HEK293T (cell line): ENCODE data around the gene SPPL3.

Source experiments
- CTCF ChIA-PET: fragments of 350-600 bp; formaldehyde crosslinking; extraction: SDS; loops from one replicate; lab custom pipeline; 2021; ENCODE audit warnings: antibody characterized with exemption, inconsistent platforms; lab: Yijun Ruan, JAX
- POLR2A ChIA-PET: fragments of 350-600 bp; formaldehyde crosslinking; extraction: SDS; loops from one replicate; lab custom pipeline; 2020; ENCODE audit warnings: antibody characterized with exemption, inconsistent platforms; lab: Yijun Ruan, JAX
- DNase-seq: peaks from one replicate; pipeline ENCODE4 v3.0.0; 2012; ENCODE audit warnings: mixed read lengths; ENCODE audit errors: extremely low spot score
- ARNT ChIP-seq: fragments of 450-650 bp; IDR thresholded peaks from 2 replicates; pipeline ENCODE4 v1.6.1; 2017; ENCODE audit warnings: mild to moderate bottlenecking
- BHLHE40 ChIP-seq: fragments of 450-650 bp; IDR thresholded peaks from 2 replicates; pipeline ENCODE4 v1.6.1; 2016; ENCODE audit warnings: mild to moderate bottlenecking, moderate library complexity, borderline replicate concordance
- CTBP1 ChIP-seq: fragments of 450-650 bp; IDR thresholded peaks from 2 replicates; pipeline ENCODE4 v1.6.1; 2016; ENCODE audit warnings: borderline replicate concordance
- ELF4 ChIP-seq: fragments of 450-650 bp; IDR thresholded peaks from 2 replicates; pipeline ENCODE4 v1.6.1; 2017; ENCODE audit warnings: antibody characterized with exemption
- FOXA1 ChIP-seq: fragments of 450-650 bp; IDR thresholded peaks from 2 replicates; pipeline ENCODE4 v1.6.1; 2016; ENCODE audit warnings: mild to moderate bottlenecking
- FOXK2 ChIP-seq: fragments of 450-650 bp; IDR thresholded peaks from 2 replicates; pipeline ENCODE4 v1.6.1; 2016; ENCODE audit warnings: mild to moderate bottlenecking
- FOXM1 ChIP-seq: fragments of 450-650 bp; IDR thresholded peaks from 2 replicates; pipeline ENCODE4 v1.6.1; 2017; ENCODE audit warnings: mild to moderate bottlenecking, borderline replicate concordance
- HDGF ChIP-seq: fragments of 450-650 bp; IDR thresholded peaks from 2 replicates; pipeline ENCODE4 v1.6.1; 2017; ENCODE audit warnings: antibody characterized with exemption, borderline replicate concordance
- L3MBTL2 ChIP-seq: fragments of 450-650 bp; conservative IDR thresholded peaks from 2 replicates; pipeline ENCODE4 v1.6.1; 2016; ENCODE audit warnings: mild to moderate bottlenecking
- LEF1 ChIP-seq: fragments of 450-650 bp; IDR thresholded peaks from 2 replicates; pipeline ENCODE4 v1.6.1; 2017; ENCODE audit warnings: mild to moderate bottlenecking, borderline replicate concordance
- NFRKB ChIP-seq: fragments of 450-650 bp; IDR thresholded peaks from 2 replicates; pipeline ENCODE4 v1.6.1; 2016; ENCODE audit warnings: mild to moderate bottlenecking, moderate library complexity
- SP1 ChIP-seq: fragments of 450-650 bp; IDR thresholded peaks from 2 replicates; pipeline ENCODE4 v1.6.1; 2017
- SUZ12 ChIP-seq: fragments of 450-650 bp; IDR thresholded peaks from 2 replicates; pipeline ENCODE4 v1.6.1; 2016; ENCODE audit warnings: mild to moderate bottlenecking
- TARDBP ChIP-seq: fragments of 450-650 bp; IDR thresholded peaks from 2 replicates; pipeline ENCODE4 v1.6.1; 2016
- ZNF384 ChIP-seq: fragments of 450-650 bp; IDR thresholded peaks from 2 replicates; pipeline ENCODE4 v1.6.1; 2016
- TF ChIP-seq, protein P1 (sequence below): fragments of 450-650 bp; IDR thresholded peaks from 2 replicates; pipeline ENCODE4 v1.6.1; 2016

Gene SPPL3

DNA sequence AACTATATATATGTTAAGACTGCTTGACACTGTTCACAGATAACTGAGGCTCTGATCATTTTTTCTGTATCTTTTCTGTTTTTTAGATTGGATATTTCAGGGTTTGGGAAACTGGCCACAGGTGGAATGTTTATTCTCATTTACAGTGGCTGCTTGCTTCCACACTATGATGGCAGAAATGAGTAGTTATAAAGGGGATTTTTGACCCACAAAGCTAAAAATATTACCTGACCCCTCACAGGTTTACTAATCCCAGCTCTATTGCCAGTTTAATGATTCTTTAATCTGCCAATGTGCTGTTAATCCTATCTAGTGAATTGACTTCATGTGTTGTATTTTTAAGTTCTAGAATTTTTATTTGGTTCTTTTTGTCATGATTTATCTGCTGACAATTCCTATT lies 148.9 kb downstream of the SPPL3 start:
- CTCF ChIA-PET = no interaction called here
- no peak for DNase-seq
- TF ChIP-seq ARNT (no peak), FOXA1 (no peak), LEF1 (no peak), SUZ12 (no peak)
- POLR2A ChIA-PET = no interaction called here

DNA sequence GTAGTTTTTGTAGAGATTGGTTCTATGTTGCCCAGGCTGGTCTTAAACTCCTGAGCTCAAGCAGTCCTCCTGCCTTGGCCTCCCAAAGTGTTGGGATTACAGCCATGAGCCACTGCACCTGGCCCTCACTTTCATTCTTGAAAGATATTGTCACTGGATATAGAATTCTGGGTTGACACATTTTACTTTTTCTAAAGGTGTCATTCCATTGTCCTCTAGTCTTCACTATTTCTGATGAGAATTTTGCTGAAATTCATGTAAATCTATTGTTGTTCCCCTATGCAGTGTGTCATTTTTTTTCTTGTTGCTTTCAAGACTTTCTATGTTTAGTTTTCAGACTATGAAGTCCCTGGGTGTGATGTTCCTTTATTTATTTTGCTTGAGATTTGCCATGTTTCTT lies 149.4 kb downstream of the SPPL3 start:
- no peak for DNase-seq
- ChIA-PET CTCF (interaction anchor here (0.7 kb wide), 1 partner anchor 262 kb away, joined by 3 read pairs; no protein-coding TSS in a partner anchor), POLR2A (no interaction called here)

DNA sequence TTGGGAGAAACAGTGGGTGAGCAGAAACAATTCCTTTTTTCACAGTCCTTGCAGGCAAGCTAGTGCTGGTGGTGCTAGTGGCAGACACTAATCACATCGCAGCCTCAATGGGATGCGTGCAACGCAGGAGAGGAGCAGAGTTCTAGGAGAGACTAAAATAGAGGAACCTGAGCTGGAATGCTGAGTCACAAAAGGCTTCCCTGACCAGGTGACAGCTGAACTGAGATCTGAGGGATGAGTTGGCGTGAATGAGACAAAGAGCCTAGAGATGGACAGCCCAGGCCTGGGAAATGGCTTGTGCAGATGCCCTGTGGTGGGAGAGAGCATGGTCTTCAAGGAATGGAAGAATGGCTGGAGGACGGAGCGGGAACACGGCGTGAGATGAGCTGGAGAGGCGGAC lies 152.8 kb downstream of the SPPL3 start:
- POLR2A ChIA-PET = no interaction called here
- TF ChIP-seq CTBP1 (no peak), TARDBP (no peak), LEF1 (no peak), BHLHE40 (no peak), FOXM1 (no peak), NFRKB (no peak), ZNF384 (no peak), SP1 (no peak), FOXK2 (no peak), ELF4 (no peak), FOXA1 (no peak), ARNT (no peak), SUZ12 (no peak)
- TF ChIP-seq, protein P1, sequence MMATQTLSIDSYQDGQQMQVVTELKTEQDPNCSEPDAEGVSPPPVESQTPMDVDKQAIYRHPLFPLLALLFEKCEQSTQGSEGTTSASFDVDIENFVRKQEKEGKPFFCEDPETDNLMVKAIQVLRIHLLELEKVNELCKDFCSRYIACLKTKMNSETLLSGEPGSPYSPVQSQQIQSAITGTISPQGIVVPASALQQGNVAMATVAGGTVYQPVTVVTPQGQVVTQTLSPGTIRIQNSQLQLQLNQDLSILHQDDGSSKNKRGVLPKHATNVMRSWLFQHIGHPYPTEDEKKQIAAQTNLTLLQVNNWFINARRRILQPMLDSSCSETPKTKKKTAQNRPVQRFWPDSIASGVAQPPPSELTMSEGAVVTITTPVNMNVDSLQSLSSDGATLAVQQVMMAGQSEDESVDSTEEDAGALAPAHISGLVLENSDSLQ = no peak
- CTCF ChIA-PET = interaction anchor here (0.8 kb wide), 1 partner anchor 221 kb away, joined by 3 read pairs; no protein-coding TSS in a partner anchor
- DNase-seq = no peak

More for the DNA sequence above, 149.4 kb downstream of the SPPL3 start:
- no peak for TF ChIP-seq ELF4
- no peak for TF ChIP-seq SUZ12
- no peak for TF ChIP-seq SP1
- no peak for TF ChIP-seq CTBP1
- TF ChIP-seq ZNF384 = no peak
- no peak for TF ChIP-seq FOXK2
- no peak for TF ChIP-seq FOXM1
- no peak for TF ChIP-seq FOXA1
- no peak for TF ChIP-seq HDGF
- TF ChIP-seq, protein P1 = no peak
- TF ChIP-seq ARNT = no peak
- no peak for TF ChIP-seq LEF1
- TF ChIP-seq TARDBP = no peak
- no peak for TF ChIP-seq BHLHE40
- TF ChIP-seq NFRKB = no peak
- no peak for TF ChIP-seq L3MBTL2

DNA sequence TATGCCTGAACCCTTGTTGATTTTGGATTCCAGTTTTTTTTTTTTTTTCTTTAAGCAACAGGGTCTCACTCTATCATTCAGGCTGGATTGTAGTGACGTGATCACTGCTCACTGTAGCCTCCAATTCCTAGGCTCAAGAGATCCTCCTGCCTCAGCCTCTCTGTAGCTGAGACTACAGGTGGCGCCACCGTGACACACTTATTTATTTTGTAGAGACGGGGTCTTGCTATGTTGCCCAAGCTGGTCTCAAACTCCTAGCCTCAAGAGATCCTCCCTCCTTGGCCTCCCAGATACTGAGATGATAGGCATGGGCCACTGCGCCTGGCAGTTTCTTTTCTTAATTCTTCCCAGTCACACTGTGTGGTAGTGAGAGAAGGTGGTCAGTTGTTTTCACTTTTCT lies 153.4 kb downstream of the SPPL3 start:
- TF ChIP-seq NFRKB (no peak), L3MBTL2 (no peak), FOXK2 (no peak), SP1 (no peak), ARNT (no peak), FOXA1 (no peak), TARDBP (no peak), HDGF (no peak), CTBP1 (no peak), SUZ12 (no peak), ELF4 (no peak), ZNF384 (no peak), BHLHE40 (no peak), LEF1 (no peak)
- TF ChIP-seq, protein P1 = no peak
- no peak for DNase-seq
- ChIA-PET CTCF (interaction anchor here (0.8 kb wide), 1 partner anchor 221 kb away, joined by 3 read pairs; no protein-coding TSS in a partner anchor), POLR2A (no interaction called here)

DNA sequence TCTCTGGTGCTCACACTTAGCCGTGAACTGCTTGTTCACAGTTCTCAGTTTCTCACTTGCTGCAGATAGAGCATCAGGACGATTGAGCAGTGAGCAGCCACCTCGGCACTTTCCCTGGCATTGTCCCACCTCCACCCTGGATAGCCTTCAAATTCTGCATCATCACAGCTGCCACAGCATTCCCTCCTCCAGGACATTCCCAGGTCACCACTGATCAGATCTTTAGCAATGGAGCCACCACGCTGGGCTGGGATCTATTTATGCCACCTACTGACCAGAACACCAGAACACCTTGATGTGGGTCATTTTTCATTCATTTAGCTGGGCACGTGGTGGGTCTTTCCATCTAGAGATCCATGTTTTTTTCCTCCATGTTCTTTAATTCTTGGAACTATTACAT lies 154.9 kb downstream of the SPPL3 start:
- ChIA-PET CTCF (interaction anchor here (0.6 kb wide), 2 partner anchors 222 to 248 kb away, joined by 3 to 4 read pairs; no protein-coding TSS in a partner anchor), POLR2A (no interaction called here)
- DNase-seq = no peak
- no peak for TF ChIP-seq ELF4

DNA sequence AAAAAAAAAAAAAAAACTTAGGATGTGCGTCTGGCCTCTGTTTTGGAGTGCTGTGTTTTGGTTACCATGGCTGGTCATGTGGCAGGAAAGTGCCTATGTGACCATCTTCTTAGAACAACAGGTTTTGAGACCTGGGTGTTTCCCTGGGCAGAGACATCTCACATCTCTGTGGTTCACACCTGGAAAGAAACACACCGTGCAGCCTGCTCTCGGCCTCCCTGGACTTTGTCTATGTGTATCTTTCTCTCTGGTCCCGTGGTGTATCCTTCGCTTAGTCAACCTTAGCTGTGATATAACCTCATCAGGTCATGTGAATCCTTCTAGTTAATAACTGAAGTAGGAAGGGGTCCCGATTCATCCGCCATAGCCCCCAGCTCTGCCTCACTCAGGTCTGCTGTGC lies 155.9 kb downstream of the SPPL3 start:
- POLR2A ChIA-PET = no interaction called here
- TF ChIP-seq SUZ12 (no peak), ZNF384 (peak; percentile 12; the same call in 1 of the 2 replicates), FOXM1 (no peak), HDGF (no peak), LEF1 (no peak), TARDBP (no peak), FOXA1 (no peak)
- TF ChIP-seq, protein P1 = no peak
- DNase-seq = no peak
- CTCF ChIA-PET = interaction anchor here (0.6 kb wide), 1 partner anchor 368 kb away, joined by 3 read pairs; no protein-coding TSS in a partner anchor
